Subcutaneous adipose tissue (tissue), 4 donors: ENCODE measurements around the gene ALG2. TPM values are rescaled to one million over a fixed set of nuclear protein-coding genes. Genes with fewer than 3 reads are reported as not detected.

ENCODE experiments used
- CTCF ChIP-seq: fragments of 450-650 bp; IDR thresholded peaks from one replicate; pipeline ENCODE4 v1.5.1; 2016; ENCODE audit warnings: low read depth, mild to moderate bottlenecking, control low read depth, antibody characterized with exemption, moderate library complexity
- total RNA-seq, 4 donors: library from RNA; depleted of rRNA; stranded (reverse); fragments of >200 nt; gene quantifications; one replicate each; pipeline ENCODE4 v1.1.0, GENCODE V29; 2016

Gene ALG2
- total RNA-seq, 4 donors from 2014 or later, result 17.0 to 39.1 (median 22.4) TPM

GRCh38 chr9:99189887-99190596 lies 31.7 kb downstream of the ALG2 start:
- TF ChIP-seq CTCF, result no peak

- no peak for TF ChIP-seq CTCF
Measured at GRCh38 chr9:99189186-99189585, 32.6 kb downstream of the ALG2 start.

DNA sequence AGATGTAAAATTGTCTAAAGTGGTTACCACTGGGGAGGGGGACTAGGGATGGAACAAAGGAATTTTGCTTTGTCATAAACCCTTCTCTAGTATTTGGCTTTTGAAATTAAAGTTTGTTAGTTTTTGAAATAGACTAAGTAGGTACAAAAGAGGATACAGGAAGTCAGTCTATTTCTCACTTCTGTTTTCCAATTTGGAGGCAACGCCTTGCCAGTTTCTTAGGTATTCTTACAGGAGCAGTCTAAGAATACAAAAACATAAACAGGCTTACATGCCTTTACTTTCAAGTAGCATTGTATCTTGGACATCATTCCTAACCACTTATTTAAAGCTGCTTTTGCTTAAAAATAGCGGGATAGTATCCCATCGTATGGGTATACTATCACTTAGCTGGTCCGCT lies 34.4 kb downstream of the ALG2 start:
- TF ChIP-seq CTCF, result no peak

DNA sequence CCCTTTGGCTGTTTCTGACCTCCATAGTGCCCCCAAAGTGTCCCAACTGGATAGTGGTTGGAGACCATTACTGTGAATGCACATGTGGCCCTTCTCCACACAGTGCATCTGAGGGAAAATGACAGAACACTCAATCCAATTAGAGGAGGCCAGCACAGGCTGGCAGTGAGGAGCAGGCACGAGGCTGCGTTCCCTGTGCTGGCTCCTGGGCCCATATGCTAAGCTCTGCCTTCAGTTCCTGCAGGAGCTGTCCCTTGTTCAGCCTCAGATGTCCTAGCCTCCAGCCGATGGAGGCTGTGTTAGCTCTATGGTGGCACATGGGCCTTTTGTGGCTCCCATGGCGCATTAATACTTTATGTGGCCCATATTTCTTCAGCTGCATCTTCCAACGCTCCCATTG lies 35.8 kb downstream of the ALG2 start:
- TF ChIP-seq CTCF, result no peak

DNA sequence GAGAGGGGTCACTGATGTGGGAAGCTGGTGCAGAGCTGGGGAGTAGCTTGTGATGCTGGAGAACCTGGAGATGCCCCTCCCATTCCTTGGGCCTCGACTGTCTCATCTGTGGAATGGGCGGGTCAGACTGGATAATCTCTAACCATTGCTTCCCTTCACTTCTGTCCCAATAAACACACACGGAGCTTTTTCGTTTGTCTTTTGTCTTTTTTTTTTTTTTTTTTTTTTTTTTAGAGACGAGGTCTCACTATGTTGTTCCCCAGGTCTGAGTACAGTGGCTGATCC lies 36.5 kb downstream of the ALG2 start:
- TF ChIP-seq CTCF, result no peak

DNA sequence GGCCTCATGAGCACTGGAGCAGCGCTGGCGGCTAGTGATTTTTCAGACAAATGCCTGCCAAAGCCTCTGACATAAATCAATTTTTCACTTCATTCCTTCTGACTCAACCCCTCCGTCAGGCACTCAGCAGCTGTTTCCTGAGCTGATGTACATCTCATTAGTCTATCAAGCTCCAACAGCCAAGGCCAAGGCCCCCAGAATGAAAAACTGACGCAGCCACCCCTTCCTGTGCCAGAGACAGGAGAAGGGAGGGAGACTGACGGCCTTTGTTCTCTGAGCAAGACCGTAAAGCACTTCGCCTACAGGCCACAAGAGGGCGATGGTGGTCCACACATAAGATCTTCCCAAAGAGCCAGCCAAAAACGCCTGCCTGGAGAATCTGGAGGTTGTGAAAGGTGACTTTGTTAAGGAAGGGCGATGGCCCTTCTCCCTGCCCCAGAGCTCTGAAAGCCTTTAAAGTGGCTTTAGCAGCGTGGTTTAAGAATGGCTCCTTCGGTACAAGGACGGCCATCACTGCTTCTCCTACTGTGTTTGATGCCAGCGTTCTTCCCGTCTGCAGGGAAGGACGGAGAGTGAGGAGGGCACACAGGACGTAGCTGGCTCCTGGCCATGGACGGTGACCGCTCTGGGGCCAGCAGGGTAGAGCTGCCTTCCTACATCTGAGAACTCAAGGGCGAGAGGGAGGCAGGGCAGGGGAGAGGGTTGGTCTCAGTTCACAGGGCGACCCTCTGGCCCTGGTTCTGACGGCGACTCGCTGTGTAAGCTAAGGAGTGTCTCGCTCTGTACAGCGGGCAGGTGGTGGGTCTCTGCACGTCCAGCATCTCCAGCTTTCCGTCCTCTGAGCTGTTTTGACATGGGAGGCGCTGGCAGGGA lies 37.0 kb downstream of the ALG2 start:
- TF ChIP-seq CTCF, result no peak

DNA sequence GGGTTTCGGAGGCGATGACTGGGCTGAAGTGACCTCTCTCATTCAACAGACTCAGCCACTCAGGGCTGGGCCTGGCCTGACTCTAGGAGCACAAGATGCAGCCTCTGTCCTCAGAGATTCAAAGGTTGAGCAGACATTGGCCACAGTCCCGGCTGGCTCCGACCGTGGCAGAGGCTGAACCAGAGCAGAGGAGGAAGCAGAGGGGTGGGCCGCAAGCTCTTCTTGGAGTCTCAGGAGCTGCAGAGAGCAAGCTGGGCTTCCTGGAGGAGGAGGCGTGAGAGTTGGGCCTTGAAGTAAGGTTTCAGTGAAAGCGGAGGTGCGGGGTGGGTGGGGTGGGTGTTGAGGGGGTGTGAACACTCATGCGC lies 37.6 kb downstream of the ALG2 start:
- TF ChIP-seq CTCF, result no peak
